KMS-11 (cell line): ENCODE data around the gene SLC25A34.

Source experiments
- H2AFZ ChIP-seq: fragments of 200-600 bp; sonication (generic); 2 replicates; pipeline ENCODE4 v1.6.1; 2016; ENCODE audit warnings: antibody characterized with exemption, mixed run types, low read depth
- H3K27ac ChIP-seq: fragments of 200-600 bp; sonication (generic); 2 replicates; pipeline ENCODE4 v1.6.1; 2016; ENCODE audit warnings: mild to moderate bottlenecking, mixed run types
- H3K27me3 ChIP-seq: fragments of 200-600 bp; sonication (generic); 2 replicates; pipeline ENCODE4 v1.6.1; 2017; ENCODE audit warnings: mild to moderate bottlenecking, low read depth, mixed run types, moderate library complexity; ENCODE audit not compliant: insufficient read depth
- H3K36me3 ChIP-seq: fragments of 200-600 bp; sonication (generic); 2 replicates; pipeline ENCODE4 v1.6.1; 2017; ENCODE audit warnings: mild to moderate bottlenecking, mixed run types; ENCODE audit not compliant: insufficient read depth
- H3K4me1 ChIP-seq: fragments of 200-600 bp; sonication (generic); 2 replicates; pipeline ENCODE4 v1.6.1; 2016; ENCODE audit warnings: mild to moderate bottlenecking, low read depth, mixed run types; ENCODE audit not compliant: poor library complexity, severe bottlenecking
- H3K4me2 ChIP-seq: fragments of 200-600 bp; sonication (generic); 2 replicates; pipeline ENCODE4 v1.7.0; 2016; ENCODE audit warnings: mild to moderate bottlenecking, mixed run types
- H3K4me3 ChIP-seq: fragments of 200-600 bp; sonication (generic); IDR thresholded peaks from 2 replicates; pipeline ENCODE4 v1.6.1; 2017; ENCODE audit warnings: low read depth, low read length, mixed read lengths; ENCODE audit not compliant: insufficient read depth
- H3K79me2 ChIP-seq: fragments of 200-600 bp; sonication (generic); 2 replicates; pipeline ENCODE4 v1.6.1; 2016; ENCODE audit warnings: low read depth, mixed run types; ENCODE audit not compliant: insufficient read depth
- H3K9ac ChIP-seq: fragments of 200-600 bp; sonication (generic); 2 replicates; pipeline ENCODE4 v1.6.1; 2016; ENCODE audit warnings: mild to moderate bottlenecking, mixed run types
- H4K20me1 ChIP-seq: fragments of 200-600 bp; sonication (generic); 2 replicates; pipeline ENCODE4 v1.6.1; 2016; ENCODE audit warnings: mild to moderate bottlenecking, mixed run types; ENCODE audit not compliant: insufficient read depth
- TF ChIP-seq, protein P1 (sequence below): fragments of 200-600 bp; sonication (generic); conservative IDR thresholded peaks from 2 replicates; pipeline ENCODE4 v1.6.1; 2017; ENCODE audit warnings: low read depth, mild to moderate bottlenecking, antibody characterized with exemption, low read length, moderate library complexity, mixed read lengths

Gene SLC25A34

DNA sequence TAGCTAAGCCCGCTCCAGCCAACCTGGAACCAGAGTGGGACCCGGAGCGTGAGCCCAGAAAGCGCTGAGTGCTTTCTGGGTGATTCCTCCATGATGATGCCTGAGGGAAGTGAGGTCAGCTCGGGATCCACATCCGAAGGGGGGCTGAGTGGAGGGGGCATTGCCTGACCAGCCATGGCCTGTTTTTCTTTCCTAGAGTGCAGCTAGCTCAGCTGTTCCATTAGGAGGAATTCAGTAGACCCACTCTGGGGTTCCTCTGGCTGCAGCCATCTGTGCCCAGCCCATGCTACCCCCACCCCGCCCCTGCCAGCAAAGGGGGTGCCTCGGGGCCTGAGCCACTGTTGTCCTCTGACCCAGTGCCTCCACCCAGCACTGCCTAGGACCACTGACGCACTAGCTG is 9.6 kb upstream of the SLC25A34 start:
- no peak overlapping the region for H3K27ac ChIP-seq
- no peaks in the 10 kb centered on the region for H3K4me1 ChIP-seq
- TF ChIP-seq, protein P1, sequence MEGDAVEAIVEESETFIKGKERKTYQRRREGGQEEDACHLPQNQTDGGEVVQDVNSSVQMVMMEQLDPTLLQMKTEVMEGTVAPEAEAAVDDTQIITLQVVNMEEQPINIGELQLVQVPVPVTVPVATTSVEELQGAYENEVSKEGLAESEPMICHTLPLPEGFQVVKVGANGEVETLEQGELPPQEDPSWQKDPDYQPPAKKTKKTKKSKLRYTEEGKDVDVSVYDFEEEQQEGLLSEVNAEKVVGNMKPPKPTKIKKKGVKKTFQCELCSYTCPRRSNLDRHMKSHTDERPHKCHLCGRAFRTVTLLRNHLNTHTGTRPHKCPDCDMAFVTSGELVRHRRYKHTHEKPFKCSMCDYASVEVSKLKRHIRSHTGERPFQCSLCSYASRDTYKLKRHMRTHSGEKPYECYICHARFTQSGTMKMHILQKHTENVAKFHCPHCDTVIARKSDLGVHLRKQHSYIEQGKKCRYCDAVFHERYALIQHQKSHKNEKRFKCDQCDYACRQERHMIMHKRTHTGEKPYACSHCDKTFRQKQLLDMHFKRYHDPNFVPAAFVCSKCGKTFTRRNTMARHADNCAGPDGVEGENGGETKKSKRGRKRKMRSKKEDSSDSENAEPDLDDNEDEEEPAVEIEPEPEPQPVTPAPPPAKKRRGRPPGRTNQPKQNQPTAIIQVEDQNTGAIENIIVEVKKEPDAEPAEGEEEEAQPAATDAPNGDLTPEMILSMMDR = no peak
- H3K4me2 ChIP-seq = no peak overlapping the region
- no peak overlapping the region for H2AFZ ChIP-seq
- no peaks in the 10 kb centered on the region for H3K79me2 ChIP-seq
- H4K20me1 ChIP-seq = no peaks in the 10 kb centered on the region
- no peak overlapping the region for H3K9ac ChIP-seq
- no peak overlapping the region for H3K4me3 ChIP-seq
- H3K27me3 ChIP-seq = no peaks in the 10 kb centered on the region
- 0 out of 2 replicates have a peak, but pooled peaks cover 4% of the 10 kb centered on the region for H3K36me3 ChIP-seq

DNA sequence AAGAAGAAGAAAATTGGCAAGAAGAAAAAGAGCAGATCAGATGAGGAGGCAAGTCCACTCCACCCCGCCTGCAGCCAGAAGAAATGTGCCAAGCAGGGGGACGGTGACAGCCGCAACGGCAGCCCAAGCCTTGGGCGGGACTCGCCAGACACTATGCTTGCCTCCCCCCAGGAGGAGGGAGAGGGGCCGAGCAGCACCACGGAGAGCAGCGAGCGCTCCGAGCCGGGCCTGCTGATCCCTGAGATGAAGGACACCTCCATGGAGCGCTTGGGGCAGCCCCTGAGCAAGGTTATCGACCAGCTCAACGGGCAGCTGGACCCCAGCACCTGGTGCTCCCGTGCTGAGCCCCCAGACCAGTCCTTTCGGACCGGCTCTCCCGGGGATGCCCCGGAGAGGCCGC is 9.0 kb upstream of the SLC25A34 start:
- TF ChIP-seq, protein P1 = no peak

DNA sequence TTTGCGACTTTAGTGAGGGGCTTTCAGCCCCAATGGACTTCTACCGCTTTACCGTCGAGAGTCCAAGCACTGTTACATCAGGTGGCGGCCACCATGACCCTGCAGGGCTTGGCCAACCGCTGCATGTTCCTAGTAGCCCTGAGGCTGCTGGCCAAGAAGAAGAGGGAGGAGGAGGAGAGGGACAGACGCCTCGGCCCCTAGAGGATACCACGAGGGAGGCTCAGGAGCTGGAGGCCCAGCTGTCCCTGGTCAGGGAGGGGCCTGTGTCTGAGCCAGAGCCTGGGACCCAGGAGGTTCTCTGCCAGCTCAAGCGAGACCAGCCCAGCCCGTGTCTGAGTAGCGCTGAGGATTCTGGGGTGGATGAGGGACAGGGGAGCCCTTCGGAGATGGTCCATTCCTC is 8.6 kb upstream of the SLC25A34 start:
- no peaks in the 10 kb centered on the region for H3K4me1 ChIP-seq
- H3K27me3 ChIP-seq = no peaks in the 10 kb centered on the region
- no peak overlapping the region for H3K4me2 ChIP-seq
- H3K9ac ChIP-seq = no peak overlapping the region
- H2AFZ ChIP-seq = no peak overlapping the region
- TF ChIP-seq, protein P1 = no peak
- no peaks in the 10 kb centered on the region for H4K20me1 ChIP-seq
- no peak overlapping the region for H3K4me3 ChIP-seq
- no peak overlapping the region for H3K27ac ChIP-seq
- no peaks in the 10 kb centered on the region for H3K79me2 ChIP-seq
- 0 out of 2 replicates have a peak, but pooled peaks cover 4% of the 10 kb centered on the region for H3K36me3 ChIP-seq

More for the DNA sequence above, 9.0 kb upstream of the SLC25A34 start:
- H3K36me3 ChIP-seq = 0 out of 2 replicates have a peak, but pooled peaks cover 4% of the 10 kb centered on the region
- H3K79me2 ChIP-seq = no peaks in the 10 kb centered on the region
- H4K20me1 ChIP-seq = no peaks in the 10 kb centered on the region
- H3K4me3 ChIP-seq = no peak overlapping the region
- no peak overlapping the region for H3K27ac ChIP-seq
- H2AFZ ChIP-seq = no peak overlapping the region
- H3K9ac ChIP-seq = no peak overlapping the region
- no peaks in the 10 kb centered on the region for H3K27me3 ChIP-seq
- no peak overlapping the region for H3K4me2 ChIP-seq
- no peaks in the 10 kb centered on the region for H3K4me1 ChIP-seq

DNA sequence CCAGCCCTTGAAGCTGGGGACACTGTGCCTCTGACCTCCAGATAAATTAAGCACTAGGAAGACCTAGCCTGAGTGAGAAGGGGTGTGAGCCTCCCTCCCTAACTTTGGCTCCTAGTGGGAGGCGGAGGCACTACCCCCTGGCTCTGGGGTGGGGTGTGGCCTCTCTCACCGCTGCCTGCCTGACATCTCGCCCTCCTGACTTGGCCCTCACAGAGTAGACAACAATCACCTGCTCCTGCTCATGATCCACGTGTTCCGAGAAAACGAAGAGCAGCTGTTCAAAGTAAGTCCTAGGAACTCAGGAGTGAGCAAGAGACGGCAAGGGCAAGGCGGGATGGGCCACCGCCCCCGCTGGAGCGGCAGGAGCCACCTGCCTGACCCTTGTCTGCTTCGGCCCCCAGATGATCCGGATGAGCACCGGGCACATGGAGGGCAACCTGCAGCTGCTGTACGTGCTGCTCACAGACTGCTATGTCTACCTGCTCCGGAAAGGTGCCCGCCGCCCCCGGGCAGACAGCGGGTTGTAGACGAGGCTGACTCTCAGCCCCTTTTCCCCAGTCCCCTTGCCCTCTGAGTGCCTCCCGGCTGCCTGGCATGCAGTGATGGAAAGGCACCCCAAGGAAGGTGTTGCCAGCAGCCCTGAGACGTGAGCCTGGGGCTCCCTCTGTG is 8.1 kb upstream of the SLC25A34 start:
- Histone ChIP-seq H3K27me3 (no peaks in the 10 kb centered on the region), H3K4me2 (no peak overlapping the region), H2AFZ (no peak overlapping the region), H4K20me1 (no peaks in the 10 kb centered on the region), H3K4me1 (no peaks in the 10 kb centered on the region), H3K4me3 (no peak overlapping the region), H3K79me2 (no peaks in the 10 kb centered on the region), H3K9ac (no peak overlapping the region), H3K36me3 (0 out of 2 replicates have a peak, but pooled peaks cover 4% of the 10 kb centered on the region), H3K27ac (no peak overlapping the region)
- TF ChIP-seq, protein P1 = no peak
